Measurements from ENCODE around the gene SFXN4. TPM values are rescaled to one million over a fixed set of nuclear protein-coding genes. Genes with fewer than 3 reads are reported as not detected.
A peak's percentile ranks its signal among the peaks of the same experiment; 100 is the strongest.

The SFXN4 gene
- total RNA-seq, 1 experiment from 2014 or later, result 15.4 TPM

- H3K27me3 ChIP-seq (ENCODE audit: insufficient read depth, low read depth), result no peaks in the 10 kb centered on the region
- peak within 1 kb of the TSS; percentile 97 for H3K4me2 ChIP-seq
- peak within 1 kb of the TSS; percentile 87 for H2AFZ ChIP-seq
- peaks cover 32% of the 10 kb centered on the region for H3K4me1 ChIP-seq (replicated peaks; ENCODE audit: insufficient read depth)
- H3K9me2 ChIP-seq (ENCODE audit: insufficient read depth), result no peaks in the 10 kb centered on the region
- intact Hi-C loops (cut with micrococcal nuclease; ENCODE audit: unreplicated experiment), result loop anchor here (2.0 to 10.0 kb wide), 5 partner anchors 45 to 647 kb away; partner anchors contain the start of gene BAG3
- no peaks in the 10 kb centered on the region for H3K9me3 ChIP-seq (ENCODE audit: insufficient read depth, low read depth)
- no peak for TF ChIP-seq CTCF (conservative IDR thresholded peaks at IDR 0.05)
- no peak for TF ChIP-seq EZH2 (IDR thresholded peaks at IDR 0.05; ENCODE audit: low read depth)
- H3K27ac ChIP-seq, result peak within 1 kb of the TSS; percentile 32; the same call in 1 of the 2 replicates
- peak within 1 kb of the TSS; percentile 86 for H3K4me3 ChIP-seq
- POLR2A ChIA-PET (ENCODE audit: unreplicated experiment), result interaction anchor here (0.7 to 0.8 kb wide), 2 partner anchors 46 to 322 kb away, joined by 3 to 11 read pairs; no protein-coding TSS in a partner anchor
- CTCF ChIA-PET, result interaction anchor here (0.5 to 1.6 kb wide), 8 partner anchors 46 to 638 kb away, joined by 3 to 15 read pairs (median 4); partner anchors contain the start of gene TIAL1
- peaks cover 10% of the 10 kb centered on the region; the same call in 1 of the 2 replicates for H3F3A ChIP-seq (ENCODE audit: insufficient read depth, low read depth)
- no TSS peak for BruUV-seq (replicated peaks)
- H4K20me1 ChIP-seq (ENCODE audit: insufficient read depth), result no peaks in the 10 kb centered on the region
- no peaks in the 10 kb centered on the region for H3K36me3 ChIP-seq (ENCODE audit: low read depth)
- peak; percentile 74 to 90 for DNase-seq
- H3K79me2 ChIP-seq (ENCODE audit: low read depth), result no peaks in the 10 kb centered on the region
These were observed 41.8 kb upstream of the SFXN4 start, which contains the start of gene GRK5 for GRCh38 chr10:119207366-119207666. Gene GRK5, plus strand, starts transcription at chr10:119207571. Its CDS starts 347 bp downstream, at chr10:119207918.

GRCh38 chr10:119206603-119207365 is 41.3 kb upstream of the SFXN4 start:
- H3K36me3 ChIP-seq (ENCODE audit: low read depth), result no peaks in the 10 kb centered on the region
- H3K9me3 ChIP-seq (ENCODE audit: insufficient read depth, low read depth), result no peaks in the 10 kb centered on the region
- peak overlapping the region; percentile 59 for H3K4me3 ChIP-seq
- H3F3A ChIP-seq (ENCODE audit: insufficient read depth, low read depth), result peaks cover 10% of the 10 kb centered on the region; the same call in 1 of the 2 replicates
- H3K27me3 ChIP-seq (ENCODE audit: insufficient read depth, low read depth), result no peaks in the 10 kb centered on the region
- peak overlapping the region; percentile 78 for H2AFZ ChIP-seq
- no peaks in the 10 kb centered on the region for H4K20me1 ChIP-seq (ENCODE audit: insufficient read depth)
- intact Hi-C loops (cut with micrococcal nuclease; ENCODE audit: unreplicated experiment), result loop anchor here (1.0 to 10.0 kb wide), 6 partner anchors 46 to 648 kb away; partner anchors contain the start of gene BAG3
- no peak for TF ChIP-seq EZH2 (IDR thresholded peaks at IDR 0.05; ENCODE audit: low read depth)
- TF ChIP-seq CTCF (conservative IDR thresholded peaks at IDR 0.05), result peak; percentile 36
- no peaks in the 10 kb centered on the region for H3K79me2 ChIP-seq (ENCODE audit: low read depth)
- H3K9me2 ChIP-seq (ENCODE audit: insufficient read depth), result no peaks in the 10 kb centered on the region
- peak overlapping the region; percentile 32; the same call in 1 of the 2 replicates for H3K27ac ChIP-seq
- peak in 1 of 2 experiments; percentile 65 for DNase-seq
- POLR2A ChIA-PET (ENCODE audit: unreplicated experiment), result interaction anchor here (0.5 to 0.8 kb wide), 4 partner anchors 46 to 332 kb away, joined by 3 to 11 read pairs (median 4); no protein-coding TSS in a partner anchor
- no TSS peak for BruUV-seq (replicated peaks)
- H3K4me1 ChIP-seq (replicated peaks; ENCODE audit: insufficient read depth), result peaks cover 32% of the 10 kb centered on the region
- peak overlapping the region; percentile 85 for H3K4me2 ChIP-seq
- CTCF ChIA-PET, result interaction anchor here (0.5 to 1.6 kb wide), 9 partner anchors 46 to 638 kb away, joined by 3 to 15 read pairs (median 4); partner anchors contain the start of gene TIAL1

GRCh38 chr10:119205894-119206602 is 40.5 kb upstream of the SFXN4 start:
- Histone ChIP-seq H3K4me1 (replicated peaks; ENCODE audit: insufficient read depth) (peaks cover 35% of the 10 kb centered on the region), H3K27me3 (ENCODE audit: insufficient read depth, low read depth) (no peaks in the 10 kb centered on the region), H2AFZ (peak overlapping the region; percentile 78), H3K9me2 (ENCODE audit: insufficient read depth) (no peaks in the 10 kb centered on the region), H4K20me1 (ENCODE audit: insufficient read depth) (no peaks in the 10 kb centered on the region), H3K27ac (0 out of 2 replicates have a peak overlapping the region, but pooled peaks have one; percentile 32), H3K36me3 (ENCODE audit: low read depth) (no peaks in the 10 kb centered on the region), H3K4me3 (peak overlapping the region; percentile 59), H3K4me2 (peak overlapping the region; percentile 85), H3K9me3 (ENCODE audit: insufficient read depth, low read depth) (no peaks in the 10 kb centered on the region), H3F3A (ENCODE audit: insufficient read depth, low read depth) (peaks cover 10% of the 10 kb centered on the region; the same call in 1 of the 2 replicates), H3K79me2 (ENCODE audit: low read depth) (no peaks in the 10 kb centered on the region)
- intact Hi-C loops (cut with micrococcal nuclease; ENCODE audit: unreplicated experiment), result loop anchor here (1.0 to 10.0 kb wide), 6 partner anchors 46 to 649 kb away; partner anchors contain the start of gene BAG3
- no peak for DNase-seq
- ChIA-PET CTCF (interaction anchor here (0.6 to 1.6 kb wide), 4 partner anchors 65 to 284 kb away, joined by 3 to 15 read pairs (median 4); no protein-coding TSS in a partner anchor), POLR2A (ENCODE audit: unreplicated experiment) (interaction anchor here (0.5 to 0.6 kb wide), 2 partner anchors 45 to 333 kb away, joined by 3 to 4 read pairs; no protein-coding TSS in a partner anchor)
- TF ChIP-seq CTCF (conservative IDR thresholded peaks at IDR 0.05) (no peak), EZH2 (IDR thresholded peaks at IDR 0.05; ENCODE audit: low read depth) (no peak)
- BruUV-seq (replicated peaks), result TSS peak; percentile 80

All from PC-9 (cell line).